Measurements from ENCODE around the gene TOB1.

- TF ChIP-seq CTCF (conservative IDR thresholded peaks at IDR 0.05; ENCODE audit: low read depth in 2 of 2), result no peak
- no peak for TF ChIP-seq POLR2AphosphoS5 (IDR thresholded peaks at IDR 0.05; ENCODE audit: low read depth)
- TF ChIP-seq, protein P1, sequence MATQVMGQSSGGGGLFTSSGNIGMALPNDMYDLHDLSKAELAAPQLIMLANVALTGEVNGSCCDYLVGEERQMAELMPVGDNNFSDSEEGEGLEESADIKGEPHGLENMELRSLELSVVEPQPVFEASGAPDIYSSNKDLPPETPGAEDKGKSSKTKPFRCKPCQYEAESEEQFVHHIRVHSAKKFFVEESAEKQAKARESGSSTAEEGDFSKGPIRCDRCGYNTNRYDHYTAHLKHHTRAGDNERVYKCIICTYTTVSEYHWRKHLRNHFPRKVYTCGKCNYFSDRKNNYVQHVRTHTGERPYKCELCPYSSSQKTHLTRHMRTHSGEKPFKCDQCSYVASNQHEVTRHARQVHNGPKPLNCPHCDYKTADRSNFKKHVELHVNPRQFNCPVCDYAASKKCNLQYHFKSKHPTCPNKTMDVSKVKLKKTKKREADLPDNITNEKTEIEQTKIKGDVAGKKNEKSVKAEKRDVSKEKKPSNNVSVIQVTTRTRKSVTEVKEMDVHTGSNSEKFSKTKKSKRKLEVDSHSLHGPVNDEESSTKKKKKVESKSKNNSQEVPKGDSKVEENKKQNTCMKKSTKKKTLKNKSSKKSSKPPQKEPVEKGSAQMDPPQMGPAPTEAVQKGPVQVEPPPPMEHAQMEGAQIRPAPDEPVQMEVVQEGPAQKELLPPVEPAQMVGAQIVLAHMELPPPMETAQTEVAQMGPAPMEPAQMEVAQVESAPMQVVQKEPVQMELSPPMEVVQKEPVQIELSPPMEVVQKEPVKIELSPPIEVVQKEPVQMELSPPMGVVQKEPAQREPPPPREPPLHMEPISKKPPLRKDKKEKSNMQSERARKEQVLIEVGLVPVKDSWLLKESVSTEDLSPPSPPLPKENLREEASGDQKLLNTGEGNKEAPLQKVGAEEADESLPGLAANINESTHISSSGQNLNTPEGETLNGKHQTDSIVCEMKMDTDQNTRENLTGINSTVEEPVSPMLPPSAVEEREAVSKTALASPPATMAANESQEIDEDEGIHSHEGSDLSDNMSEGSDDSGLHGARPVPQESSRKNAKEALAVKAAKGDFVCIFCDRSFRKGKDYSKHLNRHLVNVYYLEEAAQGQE (IDR thresholded peaks at IDR 0.05; ENCODE audit: unreplicated experiment), result no peak
- TF ChIP-seq EZH2 (IDR thresholded peaks at IDR 0.05; ENCODE audit: low read depth, unreplicated experiment), result no peak
- TF ChIP-seq, protein P2, sequence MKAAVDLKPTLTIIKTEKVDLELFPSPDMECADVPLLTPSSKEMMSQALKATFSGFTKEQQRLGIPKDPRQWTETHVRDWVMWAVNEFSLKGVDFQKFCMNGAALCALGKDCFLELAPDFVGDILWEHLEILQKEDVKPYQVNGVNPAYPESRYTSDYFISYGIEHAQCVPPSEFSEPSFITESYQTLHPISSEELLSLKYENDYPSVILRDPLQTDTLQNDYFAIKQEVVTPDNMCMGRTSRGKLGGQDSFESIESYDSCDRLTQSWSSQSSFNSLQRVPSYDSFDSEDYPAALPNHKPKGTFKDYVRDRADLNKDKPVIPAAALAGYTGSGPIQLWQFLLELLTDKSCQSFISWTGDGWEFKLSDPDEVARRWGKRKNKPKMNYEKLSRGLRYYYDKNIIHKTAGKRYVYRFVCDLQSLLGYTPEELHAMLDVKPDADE (IDR thresholded peaks at IDR 0.05), result no peak
- TF ChIP-seq CREB1 (CRISPR knock-in tag; IDR thresholded peaks at IDR 0.05; ENCODE audit: low read depth), result no peak
- no peak for TF ChIP-seq STAT1 (IDR thresholded peaks at IDR 0.05; ENCODE audit: unreplicated experiment)
- TF ChIP-seq EZH2phosphoT487 (IDR thresholded peaks at IDR 0.05; ENCODE audit: unreplicated experiment), result no peak
- no peak for TF ChIP-seq JUNB (IDR thresholded peaks at IDR 0.05; ENCODE audit: unreplicated experiment)
- no peak for TF ChIP-seq NANOG (IDR thresholded peaks at IDR 0.05; ENCODE audit: borderline replicate concordance)
These were observed 802 bp upstream of the TOB1 start for GRCh38 chr17:50866950-50867362.
